Mammary microvascular endothelial cell (primary cell): Measurements from ENCODE around the gene PPIE. TPM values are rescaled to one million over a fixed set of nuclear protein-coding genes. Genes with fewer than 3 reads are reported as not detected.

Experiments
- total RNA-seq: library from RNA; depleted of rRNA; stranded (reverse); fragments of >200 nt; gene quantifications from 2 replicates; pipeline ENCODE4 v1.2.3, GENCODE V29; 2015

PPIE gene
- total RNA-seq: 40.9 and 42.3 TPM in 2 replicates

GRCh38 chr1:39738622-39739366 is at the start of gene PPIE:
Gene PPIE, plus strand, starts transcription at chr1:39738882. Its CDS starts 19 bp downstream, at chr1:39738901.

GRCh38 chr1:39691383-39692151 is 47.1 kb upstream of the PPIE start, which contains the start of gene HPCAL4:
Gene HPCAL4, minus strand, starts transcription at chr1:39691433. Its CDS starts 6,830 bp downstream, at chr1:39684603.

GRCh38 chr1:39771022-39771532 is 32.4 kb downstream of the PPIE start, which contains the start of gene OXCT2:
Gene OXCT2, minus strand, starts transcription at chr1:39771348. Its CDS starts 93 bp downstream, at chr1:39771255.

GRCh38 chr1:39788758-39789570 is 50.3 kb downstream of the PPIE start, which contains the start of gene BMP8B:
Gene BMP8B, minus strand, starts transcription at chr1:39788865. Its CDS starts 380 bp downstream, at chr1:39788485.

Other genes starting within 250 kb of the PPIE start
- gene BMP8A, start 247.2 kb upstream of the PPIE start, total RNA-seq: not detected in 2 replicates
- gene PABPC4, start 162.1 kb upstream of the PPIE start, total RNA-seq: 136 and 177 TPM in 2 replicates
- 0.05 and 0.07 TPM in 2 replicates for gene HEYL, start 99.2 kb upstream of the PPIE start, total RNA-seq
- not detected in 2 replicates for gene NT5C1A, start 66.8 kb upstream of the PPIE start, total RNA-seq
- gene HPCAL4, start 47.4 kb upstream of the PPIE start, total RNA-seq: not detected in 2 replicates
- 0.73 and 2.7 TPM in 2 replicates for gene OXCT2, start 32.5 kb downstream of the PPIE start, total RNA-seq
- gene BMP8B, start 50.0 kb downstream of the PPIE start, total RNA-seq: not detected in 2 replicates
- gene TRIT1, start 144.6 kb downstream of the PPIE start, total RNA-seq: 11.6 and 12.5 TPM in 2 replicates
- gene MYCL, start 163.0 kb downstream of the PPIE start, total RNA-seq: not detected in 2 replicates
- 3.1 TPM in 2 replicates for gene MFSD2A, start 216.3 kb downstream of the PPIE start, total RNA-seq